Adrenal gland (tissue), 12 donors: ENCODE measurements around the gene SH3D19. TPM values are rescaled to one million over a fixed set of nuclear protein-coding genes. Genes with fewer than 3 reads are reported as not detected.

Experiments used
- DNase-seq, 7 donors: peaks; one replicate each; pipeline ENCODE4 v3.0.0-alpha.2; 2019 to 2020
- H3K27ac ChIP-seq, 5 donors: fragments of 200-600 bp; sonication (generic) in 4 of 5; 1 replicate in 3 of 5; 2 replicates in 2 of 5; pipeline versions ENCODE4 v1.5.1 to v1.8.0; 2016 to 2020; ENCODE audit warnings: mild to moderate bottlenecking in 1 of 5
- H3K27me3 ChIP-seq: fragments of 200-600 bp; 2 replicates; pipeline ENCODE4 v1.8.0; 2021
- H3K36me3 ChIP-seq, 2 donors: fragments of 200-600 bp; replicated peaks in 1 of 2; 1 replicate in 1 of 2; 2 replicates in 1 of 2; pipeline versions ENCODE4 v1.5.1 to v1.8.0; 2018 to 2022
- H3K4me1 ChIP-seq, 2 donors: fragments of 200-600 bp; replicated peaks in 1 of 2; 1 replicate in 1 of 2; 2 replicates in 1 of 2; pipeline versions ENCODE4 v1.5.1 to v1.8.0; 2018 to 2021
- H3K4me3 ChIP-seq, 4 donors: fragments of 200-600 bp; sonication (generic) in 3 of 4; one replicate each; pipeline ENCODE4 v1.5.1; 2016 to 2018
- H3K9me3 ChIP-seq, 3 donors: fragments of 200-600 bp; sonication (generic) in 1 of 3; replicated peaks in 1 of 3; 1 replicate in 2 of 3; 2 replicates in 1 of 3; pipeline versions ENCODE4 v1.5.1 to v1.8.0; 2016 to 2021
- CTCF ChIP-seq, 6 experiments: fragments of 450-650 bp in 4 of 6; fragments of 200-600 bp in 2 of 6; sonication (generic) in 1 of 6; IDR thresholded peaks; 1 replicate in 5 of 6; 2 replicates in 1 of 6; pipeline versions ENCODE4 v1.5.1 to v1.8.0; 2016 to 2021; ENCODE audit warnings: antibody characterized with exemption in 6 of 6, mild to moderate bottlenecking in 2 of 6, moderate library complexity in 1 of 6
- POLR2A ChIP-seq, 2 donors: fragments of 450-650 bp; IDR thresholded peaks; one replicate each; pipeline ENCODE4 v1.6.1; 2017; ENCODE audit warnings: antibody characterized with exemption in 2 of 2, mild to moderate bottlenecking in 2 of 2, moderate library complexity in 1 of 2
- WGBS, 4 donors: extraction: QIAGEN DNeasy Blood & Tissue Kit in 2 of 4; methylation state at CpG; one replicate each; pipeline versions ENCODE4 v1.1.5 to v1.1.7; 2013 to 2017; 5-methylcytosine and 5-hydroxymethylcytosine counted together
- intact Hi-C, 2 donors: fragments of 100-400 bp; cut with DNase I; formaldehyde crosslinking; loops; one replicate each; pipeline versions ENCODE4 v1.14.1 to v1.15.0; 2022 to 2023
- polyA plus RNA-seq, 3 donors: library from polyadenylated mRNA; stranded (reverse); fragments of 200-250 nt in 2 of 3; fragments of 350-450 nt in 1 of 3; fragmentation: Illumina TruSeq in 1 of 3; extraction: RNeasy Lipid Tissue Mini Kit (QIAGEN cat#74804) in 1 of 3; gene quantifications; one replicate each; pipeline ENCODE4 v1.2.3, GENCODE V29; 2013 to 2014
- total RNA-seq, 9 donors: library from RNA; depleted of rRNA in 4 of 9; stranded (reverse); fragments of >200 nt in 4 of 9; fragments of 120-200 nt in 1 of 9; fragmentation: NEBNext Ultra II Directional in 1 of 9; extraction: Animal tissue kit (Norgen Biotek cat#: 25700) in 1 of 9; gene quantifications; one replicate each; pipeline versions ENCODE4 v1.1.0 to v1.2.4, GENCODE V29; 2013 to 2023
- donor health status: healthy with polysubstance abuse.
- donor health status: Bipolar disorder and iron deficiency.
- donor health status: DM: yes; HTN: yes; CAD: no.
- donor health status: DM: no; HTN: no; CAD: no.
- donor health status: DM: no; HTN: no; CAD: no.
- donor health status: DM: yes; HTN: yes; CAD: no.

The SH3D19 gene
- total and polyA plus RNA-seq, 12 donors: 16.6 to 117 (median 40.3) TPM

GRCh38 chr4:151198748-151199147 is 126.7 kb downstream of the SH3D19 start:
- 62 to 77% (median 69%) methylated on average over 3 of the region's 3 CpGs for WGBS, 4 donors
- H3K27ac ChIP-seq: peak overlapping the region in 1 of 5 donors; percentile 11
- peaks cover 9 to 16% of the 10 kb centered on the region in 2 donors for H3K4me1 ChIP-seq

GRCh38 chr4:151197247-151197646 is 128.2 kb downstream of the SH3D19 start:
- intact Hi-C loops: no loop called here
- DNase-seq: peak in 1 of 7 donors; percentile 9
- WGBS, 4 donors: 74 to 85% (median 77%) methylated on average over 6 of the region's 6 CpGs
- TF ChIP-seq POLR2A (IDR thresholded peaks at IDR 0.05): no peak
- TF ChIP-seq CTCF (IDR thresholded peaks at IDR 0.05): no peak
- H3K4me1 ChIP-seq: peaks cover 0 to 16% of the 10 kb centered on the region in 2 donors
- no peaks in the 10 kb centered on the region for H3K9me3 ChIP-seq
- peak overlapping the region in 1 of 5 donors; percentile 42 for H3K27ac ChIP-seq
- H3K4me3 ChIP-seq: no peak overlapping the region
- H3K36me3 ChIP-seq: no peaks in the 10 kb centered on the region
- no peaks in the 10 kb centered on the region for H3K27me3 ChIP-seq

More at GRCh38 chr4:151198748-151199147, 126.7 kb downstream of the SH3D19 start:
- TF ChIP-seq POLR2A (IDR thresholded peaks at IDR 0.05) (no peak), CTCF (IDR thresholded peaks at IDR 0.05) (no peak)
- H3K4me3 ChIP-seq: no peak overlapping the region
- no peak for DNase-seq
- no peaks in the 10 kb centered on the region for H3K27me3 ChIP-seq
- H3K36me3 ChIP-seq: no peaks in the 10 kb centered on the region
- intact Hi-C loops: no loop called here
- no peaks in the 10 kb centered on the region for H3K9me3 ChIP-seq

- no peaks in the 10 kb centered on the region for H3K9me3 ChIP-seq
- intact Hi-C loops: no loop called here
- no peaks in the 10 kb centered on the region for H3K36me3 ChIP-seq
- H3K27me3 ChIP-seq: no peaks in the 10 kb centered on the region
- H3K4me3 ChIP-seq: no peak overlapping the region
- WGBS, 4 donors: 30 to 40% (median 35%) methylated on average over 5 of the region's 5 CpGs
- H3K4me1 ChIP-seq: peaks cover 0 to 16% of the 10 kb centered on the region in 2 donors
- no peak for TF ChIP-seq CTCF (IDR thresholded peaks at IDR 0.05)
- TF ChIP-seq POLR2A (IDR thresholded peaks at IDR 0.05): no peak
- peak overlapping the region in 1 of 5 donors; percentile 35 for H3K27ac ChIP-seq
- DNase-seq: no peak
These were observed 129.6 kb downstream of the SH3D19 start for GRCh38 chr4:151195801-151196200.

GRCh38 chr4:151193414-151193813 is 132.0 kb downstream of the SH3D19 start:
- Histone ChIP-seq H3K9me3 (no peaks in the 10 kb centered on the region), H3K27me3 (no peaks in the 10 kb centered on the region), H3K4me1 (peaks cover 0 to 16% of the 10 kb centered on the region in 2 donors), H3K36me3 (no peaks in the 10 kb centered on the region), H3K27ac (no peak overlapping the region), H3K4me3 (no peak overlapping the region)
- intact Hi-C loops: no loop called here
- WGBS, 4 donors: 96 to 99% (median 97%) methylated on average over 2 of the region's 2 CpGs
- DNase-seq: no peak
- no peak for TF ChIP-seq POLR2A (IDR thresholded peaks at IDR 0.05)
- TF ChIP-seq CTCF (IDR thresholded peaks at IDR 0.05): no peak
